ENCODE measurements around the gene DCAF5.
"Not testable (repeated sequence)": the region's sequence is repeated elsewhere in the genome, so short reads cannot be mapped to it uniquely, and the experiment has no call there.

DCAF5 gene

GRCh38 chr14:69066396-69067171 lies 86.3 kb downstream of the DCAF5 start:
- DNase-seq = no peak

GRCh38 chr14:69065934-69066333 lies 87.0 kb downstream of the DCAF5 start:
- DNase-seq = not testable (repeated sequence)

- DNase-seq = no peak
Observed at GRCh38 chr14:69064596-69064995, 88.3 kb downstream of the DCAF5 start.

- no peak for DNase-seq
Observed at GRCh38 chr14:69059658-69060623, 93.0 kb downstream of the DCAF5 start.

- DNase-seq = no peak
Observed at GRCh38 chr14:69055999-69056788, 96.7 kb downstream of the DCAF5 start.

- no peak for DNase-seq
Observed at GRCh38 chr14:69055125-69055524, 97.8 kb downstream of the DCAF5 start.

- DNase-seq = no peak
Observed at GRCh38 chr14:69054030-69054429, 98.9 kb downstream of the DCAF5 start.

- DNase-seq = no peak
Observed at GRCh38 chr14:69052181-69052601, 100.7 kb downstream of the DCAF5 start.

- no peak for DNase-seq
Observed at GRCh38 chr14:69050240-69051184, 102.4 kb downstream of the DCAF5 start.

- DNase-seq = no peak
Observed at GRCh38 chr14:69049675-69050074, 103.2 kb downstream of the DCAF5 start.

- peak in 1 of 4 experiments; percentile 13 for DNase-seq
Observed at GRCh38 chr14:69048456-69048855, 104.5 kb downstream of the DCAF5 start.

GRCh38 chr14:69047255-69047654 lies 105.7 kb downstream of the DCAF5 start:
- DNase-seq = no peak

GRCh38 chr14:69046476-69046860 lies 106.5 kb downstream of the DCAF5 start:
- no peak for DNase-seq

GRCh38 chr14:69045857-69046475 lies 107.0 kb downstream of the DCAF5 start:
- no peak for DNase-seq

GRCh38 chr14:69044965-69045555 lies 107.9 kb downstream of the DCAF5 start:
- DNase-seq = no peak

GRCh38 chr14:69044296-69044695 lies 108.6 kb downstream of the DCAF5 start:
- no peak for DNase-seq

- DNase-seq = no peak
Observed at GRCh38 chr14:69043596-69044260, 109.2 kb downstream of the DCAF5 start.

GRCh38 chr14:69042787-69043444 lies 110.0 kb downstream of the DCAF5 start:
- no peak for DNase-seq

GRCh38 chr14:69042299-69042698 lies 110.6 kb downstream of the DCAF5 start:
- no peak for DNase-seq

GRCh38 chr14:69041783-69042182 lies 111.1 kb downstream of the DCAF5 start:
- no peak for DNase-seq

Data from activated CD4-positive, CD25-positive, alpha-beta regulatory T cell (primary cell).